A549 (cell line): ENCODE measurements around the gene SFTPB. TPM values are rescaled to one million over a fixed set of nuclear protein-coding genes. Genes with fewer than 3 reads are reported as not detected.

ENCODE experiments used
- ATAC-seq, 2 experiments: fragments of 200-7000 bp in 1 of 2; fragments of >200 bp in 1 of 2; cut with Nextera tagmentation in 1 of 2; cut with Tn5 transposase in 1 of 2; 3 replicates each; pipeline versions ENCODE4 v1.8.0 to v1.9.1; 2018 to 2020; ENCODE audit warnings: mild to moderate bottlenecking in 1 of 2, moderate library complexity in 1 of 2
- CTCF ChIA-PET: fragments of 300-600 bp; sonication (Branson Sonifier 250); formaldehyde crosslinking; extraction: SDS; loops from one replicate; lab custom pipeline; 2021; ENCODE audit warnings: antibody characterized with exemption, inconsistent platforms; lab: Yijun Ruan, JAX
- POLR2A ChIA-PET: fragments of 350-600 bp; formaldehyde crosslinking; extraction: SDS; loops from one replicate; lab custom pipeline; 2021; ENCODE audit warnings: antibody characterized with exemption, inconsistent platforms; lab: Yijun Ruan, JAX
- DNase-seq, 2 experiments: peaks; one replicate each; pipeline versions ENCODE4 v3.0.0 to v3.0.0-alpha.2; 2011 to 2016; ENCODE audit warnings: low read depth in 1 of 2, low spot score in 1 of 2
- FAIRE-seq: peaks from 2 replicates; lab custom pipeline; 2011; peaks lifted over from hg19 to GRCh38; lab: Jason Lieb, UNC
- H3K27ac ChIP-seq, 2 experiments: fragments of >200 bp; sonication (Bioruptor Twin); formaldehyde crosslinking; 3 replicates each; pipeline ENCODE4 v1.5.1; 2016 to 2017
- H3K4me1 ChIP-seq: fragments of >200 bp; sonication (Bioruptor Twin); formaldehyde crosslinking; 3 replicates; pipeline ENCODE4 v1.6.1; 2016
- H3K4me2 ChIP-seq: fragments of >200 bp; sonication (Bioruptor Twin); formaldehyde crosslinking; 3 replicates; pipeline ENCODE4 v1.6.1; 2016
- H3K4me3 ChIP-seq: fragments of >200 bp; sonication (Bioruptor Twin); formaldehyde crosslinking; 3 replicates; pipeline ENCODE4 v1.5.1; 2016
- H3K9me3 ChIP-seq: fragments of >200 bp; sonication (Bioruptor Twin); formaldehyde crosslinking; 3 replicates; pipeline ENCODE4 v1.6.1; 2016
- CEBPB ChIP-seq, 2 experiments: fragments of >200 bp in 1 of 2; sonication (Bioruptor Twin) in 1 of 2; formaldehyde crosslinking in 1 of 2; IDR thresholded peaks; 2 replicates each; pipeline ENCODE4 v1.6.1; 2012 to 2016
- CHD4 ChIP-seq: fragments of 200-600 bp; sonication (generic); IDR thresholded peaks from 2 replicates; pipeline ENCODE4 v1.6.1; 2016; ENCODE audit warnings: antibody characterized with exemption, mild to moderate bottlenecking, borderline replicate concordance
- CTCF ChIP-seq: fragments of >200 bp; sonication (Bioruptor Twin); formaldehyde crosslinking; IDR thresholded peaks from 3 replicates; pipeline ENCODE4 v1.5.1; 2016
- E2F6 ChIP-seq: IDR thresholded peaks from 2 replicates; pipeline ENCODE4 v1.6.1; 2012; ENCODE audit warnings: low read depth, borderline replicate concordance
- EHF ChIP-seq: fragments of 250-450 bp; sonication (Bioruptor Pico); IDR thresholded peaks from 2 replicates; pipeline ENCODE4 v1.5.0; 2020; ENCODE audit warnings: mild to moderate bottlenecking
- ELK1 ChIP-seq: fragments of 150-350 bp; IDR thresholded peaks from 2 replicates; pipeline ENCODE4 v1.6.1; 2014; ENCODE audit warnings: low read depth, mild to moderate bottlenecking, low read length
- EP300 ChIP-seq, 2 experiments: fragments of >200 bp; sonication (Bioruptor Twin); formaldehyde crosslinking; IDR thresholded peaks; 2 replicates in 1 of 2; 3 replicates in 1 of 2; pipeline ENCODE4 v1.6.1; 2016 to 2017
- HDAC2 ChIP-seq: fragments of 200-600 bp; sonication (generic); IDR thresholded peaks from 2 replicates; pipeline ENCODE4 v1.6.1; 2016
- HOXB13 ChIP-seq: fragments of 250-450 bp; sonication (Bioruptor Pico); IDR thresholded peaks from 2 replicates; pipeline ENCODE4 v1.5.0; 2020; ENCODE audit warnings: low read depth, mild to moderate bottlenecking, moderate library complexity
- JUN ChIP-seq, 2 experiments: fragments of >200 bp; sonication (Bioruptor Twin); formaldehyde crosslinking; IDR thresholded peaks; 2 replicates in 1 of 2; 3 replicates in 1 of 2; pipeline ENCODE4 v1.6.1; 2016 to 2017
- MYC ChIP-seq: IDR thresholded peaks from 2 replicates; pipeline ENCODE4 v1.6.1; 2012; ENCODE audit warnings: mild to moderate bottlenecking, inconsistent platforms, low read length, improper control_type of control experiment, borderline replicate concordance
- NPAS2 ChIP-seq: fragments of 250-450 bp; sonication (Bioruptor Pico); IDR thresholded peaks from 2 replicates; pipeline ENCODE4 v1.8.0; 2022; ENCODE audit warnings: mild to moderate bottlenecking, moderate library complexity, borderline replicate concordance
- POLR2A ChIP-seq: IDR thresholded peaks from 2 replicates; pipeline ENCODE4 v1.6.1; 2012; ENCODE audit warnings: mild to moderate bottlenecking, low read length
- POLR2AphosphoS2 ChIP-seq: conservative IDR thresholded peaks from 2 replicates; pipeline ENCODE4 v1.6.1; 2012; ENCODE audit warnings: low read length, improper control_type of control experiment, inconsistent platforms
- RARB ChIP-seq: fragments of 250-450 bp; sonication (Bioruptor Pico); IDR thresholded peaks from 2 replicates; pipeline ENCODE4 v1.8.0; 2021; ENCODE audit warnings: mild to moderate bottlenecking, moderate library complexity
- RNF2 ChIP-seq: fragments of 200-600 bp; sonication (generic); IDR thresholded peaks from 2 replicates; pipeline ENCODE4 v1.6.1; 2016; ENCODE audit warnings: low read depth, mild to moderate bottlenecking, antibody characterized with exemption, moderate library complexity, borderline replicate concordance
- TP53 ChIP-seq: fragments of 250-450 bp; sonication (Bioruptor Pico); IDR thresholded peaks from 2 replicates; pipeline ENCODE4 v1.5.0; 2021; ENCODE audit warnings: mild to moderate bottlenecking, moderate library complexity
- ZC3H11A ChIP-seq: fragments of 450-650 bp; IDR thresholded peaks from 2 replicates; pipeline ENCODE4 v1.6.1; 2014; ENCODE audit warnings: antibody characterized with exemption, mild to moderate bottlenecking
- ZFP36 ChIP-seq: fragments of 450-650 bp; IDR thresholded peaks from 2 replicates; pipeline ENCODE4 v1.6.1; 2014; ENCODE audit warnings: borderline replicate concordance; ENCODE audit not compliant: partially characterized antibody
- WGBS: methylation state at CpG from one replicate; pipeline ENCODE4 v1.1.6; 2017; ENCODE audit errors: missing lambda C conversion rate; 5-methylcytosine and 5-hydroxymethylcytosine counted together
- polyA plus RNA-seq, 4 experiments: library from polyadenylated mRNA; depleted of rRNA in 3 of 4; stranded (reverse); fragments of >200 nt; fragmentation: RNase III in 1 of 4; extraction: RNeasy Plus Mini Kit Qiagen cat#74134 plus additional on column Dnase treatment in 1 of 4; gene quantifications; 2 replicates in 3 of 4; 3 replicates in 1 of 4; pipeline ENCODE4 v1.2.3, GENCODE V29; 2011 to 2017
- TF ChIP-seq, protein P1 (sequence below): IDR thresholded peaks from 2 replicates; pipeline ENCODE4 v1.6.1; 2012
- TF ChIP-seq, protein P2 (sequence below): fragments of 200-600 bp; sonication (generic); IDR thresholded peaks from 2 replicates; pipeline ENCODE4 v1.6.1; 2016; ENCODE audit warnings: antibody characterized with exemption, mild to moderate bottlenecking, moderate library complexity

The SFTPB gene
- polyA plus RNA-seq, 2 of the 4 experiments (the other 2 are of a cell fraction) = not detected

DNA sequence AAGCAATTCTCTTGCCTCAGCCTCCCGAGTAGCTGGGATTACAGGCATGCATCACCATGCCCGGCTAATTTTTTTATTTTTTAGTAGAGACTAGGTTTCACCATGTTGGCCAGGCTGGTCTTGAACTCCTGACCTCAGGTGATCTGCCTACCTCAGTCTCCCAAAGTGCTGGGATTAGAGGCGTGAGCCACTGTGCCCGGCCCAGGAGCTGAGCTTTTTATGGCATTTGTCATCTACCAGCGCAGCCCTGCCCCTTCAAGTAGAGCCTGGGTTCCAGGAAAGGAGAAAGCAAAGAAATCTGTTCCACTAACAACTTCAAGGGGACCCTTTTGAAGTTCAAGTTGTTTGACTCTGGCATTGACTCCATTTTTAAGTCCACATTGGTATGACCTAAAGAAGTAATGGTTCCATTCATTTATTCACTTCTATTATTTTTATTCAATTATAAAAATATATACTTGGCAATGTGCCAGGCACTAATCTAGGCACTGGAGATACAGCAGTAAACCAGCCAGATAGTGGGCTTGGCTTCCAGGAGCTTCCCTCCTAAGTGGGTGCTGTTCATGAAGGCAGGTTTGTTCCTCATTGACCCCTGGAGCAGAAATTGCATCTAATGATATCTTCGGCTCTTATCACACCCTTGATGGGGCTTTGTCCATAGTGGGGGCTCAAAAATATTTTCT lies 8.0 kb upstream of the SFTPB start:
- no peaks in the 10 kb centered on the region for H3K9me3 ChIP-seq
- ATAC-seq = no peak
- peaks cover 16% of the 10 kb centered on the region for H3K4me1 ChIP-seq
- no peak overlapping the region for H3K4me3 ChIP-seq
- TF ChIP-seq NPAS2 (no peak), CTCF (no peak), EP300 (IDR thresholded peaks at IDR 0.05) (no peak), TP53 (CRISPR knock-in tag) (no peak), ZFP36 (no peak), HDAC2 (no peak), CHD4 (no peak), POLR2AphosphoS2 (no peak), POLR2A (no peak), RARB (CRISPR knock-in tag) (no peak), HOXB13 (CRISPR knock-in tag) (no peak)
- ChIA-PET POLR2A (interaction anchor here (0.6 kb wide), 1 partner anchor 302 kb away, joined by 3 read pairs; no protein-coding TSS in a partner anchor), CTCF (interaction anchor here (0.9 to 6.8 kb wide), 13 partner anchors 8 to 227 kb away, joined by 3 to 55 read pairs (median 5); no protein-coding TSS in a partner anchor)
- H3K27ac ChIP-seq = no peak overlapping the region
- no peak overlapping the region for H3K4me2 ChIP-seq
- no peak for DNase-seq
- no peak for FAIRE-seq
- 49% methylated on average over 6 of the region's 6 CpGs for WGBS

DNA sequence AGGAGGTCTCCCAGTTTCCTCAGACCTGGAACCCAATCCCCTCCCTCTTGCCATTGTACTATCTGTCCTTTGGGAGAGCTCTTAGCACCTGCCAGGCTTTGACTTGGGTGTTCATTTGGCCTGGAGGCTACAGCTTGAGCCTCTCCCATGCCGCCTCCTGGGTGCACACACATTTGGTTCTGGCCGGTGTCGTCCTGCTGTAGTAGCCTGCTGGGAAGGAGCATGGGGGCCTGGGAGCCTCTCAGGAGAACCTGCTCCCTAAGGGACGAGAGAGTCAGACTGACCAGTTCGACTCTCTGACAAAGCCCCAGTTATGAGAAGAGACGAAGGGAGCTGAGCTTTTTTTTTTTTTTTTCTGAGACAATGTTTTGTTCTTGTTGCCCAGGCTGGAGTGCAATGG lies 7.4 kb upstream of the SFTPB start:
- DNase-seq (no peak), ATAC-seq (no peak), FAIRE-seq (no peak)
- H3K27ac ChIP-seq = no peak overlapping the region; a peak in 1 of 6 replicates
- H3K4me3 ChIP-seq = no peak overlapping the region
- no peaks in the 10 kb centered on the region for H3K9me3 ChIP-seq
- peaks cover 10% of the 10 kb centered on the region; the same call in 2 of the 3 replicates for H3K4me1 ChIP-seq
- ChIA-PET CTCF (interaction anchor here (0.8 to 6.8 kb wide), 11 partner anchors 9 to 228 kb away, joined by 3 to 55 read pairs (median 6); no protein-coding TSS in a partner anchor), POLR2A (interaction anchor here (0.6 kb wide), 1 partner anchor 301 kb away, joined by 3 read pairs; no protein-coding TSS in a partner anchor)
- TF ChIP-seq, protein P1, sequence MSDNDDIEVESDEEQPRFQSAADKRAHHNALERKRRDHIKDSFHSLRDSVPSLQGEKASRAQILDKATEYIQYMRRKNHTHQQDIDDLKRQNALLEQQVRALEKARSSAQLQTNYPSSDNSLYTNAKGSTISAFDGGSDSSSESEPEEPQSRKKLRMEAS = no peak
- TF ChIP-seq JUN (IDR thresholded peaks at IDR 0.05) (no peak), E2F6 (no peak), CHD4 (no peak), ELK1 (no peak), MYC (no peak), EHF (no peak), CEBPB (IDR thresholded peaks at IDR 0.05) (no peak), RNF2 (no peak), ZC3H11A (no peak), RARB (CRISPR knock-in tag) (no peak)
- TF ChIP-seq, protein P2, sequence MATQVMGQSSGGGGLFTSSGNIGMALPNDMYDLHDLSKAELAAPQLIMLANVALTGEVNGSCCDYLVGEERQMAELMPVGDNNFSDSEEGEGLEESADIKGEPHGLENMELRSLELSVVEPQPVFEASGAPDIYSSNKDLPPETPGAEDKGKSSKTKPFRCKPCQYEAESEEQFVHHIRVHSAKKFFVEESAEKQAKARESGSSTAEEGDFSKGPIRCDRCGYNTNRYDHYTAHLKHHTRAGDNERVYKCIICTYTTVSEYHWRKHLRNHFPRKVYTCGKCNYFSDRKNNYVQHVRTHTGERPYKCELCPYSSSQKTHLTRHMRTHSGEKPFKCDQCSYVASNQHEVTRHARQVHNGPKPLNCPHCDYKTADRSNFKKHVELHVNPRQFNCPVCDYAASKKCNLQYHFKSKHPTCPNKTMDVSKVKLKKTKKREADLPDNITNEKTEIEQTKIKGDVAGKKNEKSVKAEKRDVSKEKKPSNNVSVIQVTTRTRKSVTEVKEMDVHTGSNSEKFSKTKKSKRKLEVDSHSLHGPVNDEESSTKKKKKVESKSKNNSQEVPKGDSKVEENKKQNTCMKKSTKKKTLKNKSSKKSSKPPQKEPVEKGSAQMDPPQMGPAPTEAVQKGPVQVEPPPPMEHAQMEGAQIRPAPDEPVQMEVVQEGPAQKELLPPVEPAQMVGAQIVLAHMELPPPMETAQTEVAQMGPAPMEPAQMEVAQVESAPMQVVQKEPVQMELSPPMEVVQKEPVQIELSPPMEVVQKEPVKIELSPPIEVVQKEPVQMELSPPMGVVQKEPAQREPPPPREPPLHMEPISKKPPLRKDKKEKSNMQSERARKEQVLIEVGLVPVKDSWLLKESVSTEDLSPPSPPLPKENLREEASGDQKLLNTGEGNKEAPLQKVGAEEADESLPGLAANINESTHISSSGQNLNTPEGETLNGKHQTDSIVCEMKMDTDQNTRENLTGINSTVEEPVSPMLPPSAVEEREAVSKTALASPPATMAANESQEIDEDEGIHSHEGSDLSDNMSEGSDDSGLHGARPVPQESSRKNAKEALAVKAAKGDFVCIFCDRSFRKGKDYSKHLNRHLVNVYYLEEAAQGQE = no peak
- WGBS = 75% methylated on average over 6 of the region's 6 CpGs
- no peak overlapping the region for H3K4me2 ChIP-seq
